Measurements from ENCODE around the gene ANKRD28.

DNA sequence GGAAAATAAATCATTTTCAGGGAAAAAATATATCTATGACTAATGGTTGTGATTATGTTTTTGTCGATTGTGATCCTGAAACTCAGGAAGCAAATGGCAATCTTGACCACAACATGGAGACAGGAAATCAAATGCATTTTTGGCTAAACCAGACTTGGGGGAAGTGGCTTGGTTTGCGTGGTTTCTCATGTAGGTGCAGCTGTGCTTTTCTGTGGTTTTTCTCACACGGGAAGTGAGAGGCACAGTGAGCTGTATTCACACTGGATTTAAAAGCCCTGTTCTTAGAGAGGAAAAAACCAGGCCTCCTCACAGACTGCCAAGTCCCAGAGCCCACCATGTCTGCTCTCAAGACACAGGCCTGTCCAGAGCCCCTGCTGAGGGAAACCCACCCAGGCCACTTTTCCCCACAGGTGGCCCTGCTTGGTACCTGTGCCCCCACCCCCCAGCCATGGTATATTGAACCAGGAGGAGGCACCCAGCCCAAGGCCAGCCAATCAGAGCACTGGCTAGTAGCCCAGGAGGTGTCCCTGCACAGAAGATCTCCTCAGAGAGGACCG is 150.1 kb downstream of the ANKRD28 start:
- no peak for TF ChIP-seq EZH2 (IDR thresholded peaks at IDR 0.05; ENCODE audit: borderline replicate concordance, low read length)
- TF ChIP-seq, protein P1, sequence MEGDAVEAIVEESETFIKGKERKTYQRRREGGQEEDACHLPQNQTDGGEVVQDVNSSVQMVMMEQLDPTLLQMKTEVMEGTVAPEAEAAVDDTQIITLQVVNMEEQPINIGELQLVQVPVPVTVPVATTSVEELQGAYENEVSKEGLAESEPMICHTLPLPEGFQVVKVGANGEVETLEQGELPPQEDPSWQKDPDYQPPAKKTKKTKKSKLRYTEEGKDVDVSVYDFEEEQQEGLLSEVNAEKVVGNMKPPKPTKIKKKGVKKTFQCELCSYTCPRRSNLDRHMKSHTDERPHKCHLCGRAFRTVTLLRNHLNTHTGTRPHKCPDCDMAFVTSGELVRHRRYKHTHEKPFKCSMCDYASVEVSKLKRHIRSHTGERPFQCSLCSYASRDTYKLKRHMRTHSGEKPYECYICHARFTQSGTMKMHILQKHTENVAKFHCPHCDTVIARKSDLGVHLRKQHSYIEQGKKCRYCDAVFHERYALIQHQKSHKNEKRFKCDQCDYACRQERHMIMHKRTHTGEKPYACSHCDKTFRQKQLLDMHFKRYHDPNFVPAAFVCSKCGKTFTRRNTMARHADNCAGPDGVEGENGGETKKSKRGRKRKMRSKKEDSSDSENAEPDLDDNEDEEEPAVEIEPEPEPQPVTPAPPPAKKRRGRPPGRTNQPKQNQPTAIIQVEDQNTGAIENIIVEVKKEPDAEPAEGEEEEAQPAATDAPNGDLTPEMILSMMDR (IDR thresholded peaks at IDR 0.05; ENCODE audit: low read length): no peak
